Activated CD8-positive, alpha-beta memory T cell treated with anti-CD3 and anti-CD28 coated beads for 24 hours (primary cell): ENCODE measurements around the gene CEBPZ.
A peak's percentile ranks its signal among the peaks of the same experiment; 100 is the strongest.
"Not testable (repeated sequence)": the region's sequence is repeated elsewhere in the genome, so short reads cannot be mapped to it uniquely, and the experiment has no call there.

ENCODE experiments used
- DNase-seq: peaks from one replicate; pipeline ENCODE4 v3.0.0-alpha.2; 2020

CEBPZ gene, protein sequence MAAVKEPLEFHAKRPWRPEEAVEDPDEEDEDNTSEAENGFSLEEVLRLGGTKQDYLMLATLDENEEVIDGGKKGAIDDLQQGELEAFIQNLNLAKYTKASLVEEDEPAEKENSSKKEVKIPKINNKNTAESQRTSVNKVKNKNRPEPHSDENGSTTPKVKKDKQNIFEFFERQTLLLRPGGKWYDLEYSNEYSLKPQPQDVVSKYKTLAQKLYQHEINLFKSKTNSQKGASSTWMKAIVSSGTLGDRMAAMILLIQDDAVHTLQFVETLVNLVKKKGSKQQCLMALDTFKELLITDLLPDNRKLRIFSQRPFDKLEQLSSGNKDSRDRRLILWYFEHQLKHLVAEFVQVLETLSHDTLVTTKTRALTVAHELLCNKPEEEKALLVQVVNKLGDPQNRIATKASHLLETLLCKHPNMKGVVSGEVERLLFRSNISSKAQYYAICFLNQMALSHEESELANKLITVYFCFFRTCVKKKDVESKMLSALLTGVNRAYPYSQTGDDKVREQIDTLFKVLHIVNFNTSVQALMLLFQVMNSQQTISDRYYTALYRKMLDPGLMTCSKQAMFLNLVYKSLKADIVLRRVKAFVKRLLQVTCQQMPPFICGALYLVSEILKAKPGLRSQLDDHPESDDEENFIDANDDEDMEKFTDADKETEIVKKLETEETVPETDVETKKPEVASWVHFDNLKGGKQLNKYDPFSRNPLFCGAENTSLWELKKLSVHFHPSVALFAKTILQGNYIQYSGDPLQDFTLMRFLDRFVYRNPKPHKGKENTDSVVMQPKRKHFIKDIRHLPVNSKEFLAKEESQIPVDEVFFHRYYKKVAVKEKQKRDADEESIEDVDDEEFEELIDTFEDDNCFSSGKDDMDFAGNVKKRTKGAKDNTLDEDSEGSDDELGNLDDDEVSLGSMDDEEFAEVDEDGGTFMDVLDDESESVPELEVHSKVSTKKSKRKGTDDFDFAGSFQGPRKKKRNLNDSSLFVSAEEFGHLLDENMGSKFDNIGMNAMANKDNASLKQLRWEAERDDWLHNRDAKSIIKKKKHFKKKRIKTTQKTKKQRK

DNA sequence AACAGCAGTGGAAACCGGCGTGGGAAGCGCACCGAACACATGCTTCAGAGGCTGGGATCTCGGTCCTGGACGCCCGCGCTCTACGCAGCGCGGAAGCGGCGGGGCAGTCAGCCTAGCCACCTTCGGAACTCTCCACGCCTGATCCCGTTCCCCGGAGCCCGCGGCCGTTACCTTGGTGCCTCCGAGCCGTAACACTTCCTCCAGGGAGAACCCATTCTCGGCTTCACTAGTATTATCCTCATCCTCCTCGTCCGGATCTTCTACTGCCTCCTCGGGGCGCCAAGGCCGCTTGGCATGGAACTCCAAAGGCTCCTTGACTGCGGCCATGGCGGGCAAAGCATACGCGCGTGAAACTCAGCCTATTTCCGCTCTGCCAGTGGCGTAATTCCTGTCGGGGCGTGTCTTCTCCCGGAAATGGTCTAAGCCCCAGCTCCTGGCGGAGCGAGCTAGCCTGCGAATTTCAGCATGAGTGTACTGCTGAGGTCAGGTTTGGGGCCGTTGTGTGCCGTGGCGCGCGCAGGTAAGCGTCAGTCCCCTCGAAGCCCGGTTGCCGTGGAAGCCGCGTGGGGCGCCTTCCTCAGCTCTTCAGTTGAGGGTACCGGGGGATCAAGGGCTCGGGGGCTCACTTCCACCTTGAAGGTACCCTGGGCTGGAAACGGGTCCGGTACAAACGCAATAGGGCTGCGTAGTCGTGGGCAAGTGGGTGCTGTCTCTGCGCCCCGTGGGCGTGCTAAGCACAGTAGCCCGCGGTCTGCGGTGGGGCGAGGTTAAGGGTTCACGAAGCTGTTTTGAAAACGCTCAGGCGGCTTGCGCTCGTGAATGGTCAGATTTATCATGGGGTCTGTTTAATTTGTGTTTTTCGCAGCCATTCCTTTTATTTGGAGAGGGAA, at the start of gene CEBPZ, which contains the start of gene NDUFAF7:
Gene CEBPZ, minus strand, starts transcription at position 356 of the 890 bp plus-strand sequence. Its CDS starts 29 bp downstream, at position 327.
Gene NDUFAF7, plus strand, starts transcription at position 418 of the 890 bp plus-strand sequence. Its CDS starts 48 bp downstream, at position 466.
- peak; percentile 94 for DNase-seq

DNA sequence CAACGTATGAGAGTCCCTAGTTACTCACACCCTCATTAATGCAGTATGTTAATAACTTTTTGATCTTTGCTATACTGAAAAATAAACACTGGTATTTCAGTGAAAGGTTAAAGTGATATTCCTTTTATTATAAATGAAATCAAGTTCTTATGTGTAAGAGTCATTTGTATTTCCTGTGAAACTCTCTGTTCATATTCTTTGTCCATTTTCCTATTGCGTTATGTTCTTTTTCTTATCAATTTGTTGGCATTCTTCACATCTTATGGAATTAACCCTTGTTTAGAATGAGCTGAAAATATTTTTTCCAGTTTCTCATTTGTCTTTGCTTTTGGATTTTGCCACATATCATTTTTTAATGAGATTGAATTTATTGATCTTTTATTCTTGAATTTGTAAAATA, 44.9 kb upstream of the CEBPZ start:
- no peak for DNase-seq

DNA sequence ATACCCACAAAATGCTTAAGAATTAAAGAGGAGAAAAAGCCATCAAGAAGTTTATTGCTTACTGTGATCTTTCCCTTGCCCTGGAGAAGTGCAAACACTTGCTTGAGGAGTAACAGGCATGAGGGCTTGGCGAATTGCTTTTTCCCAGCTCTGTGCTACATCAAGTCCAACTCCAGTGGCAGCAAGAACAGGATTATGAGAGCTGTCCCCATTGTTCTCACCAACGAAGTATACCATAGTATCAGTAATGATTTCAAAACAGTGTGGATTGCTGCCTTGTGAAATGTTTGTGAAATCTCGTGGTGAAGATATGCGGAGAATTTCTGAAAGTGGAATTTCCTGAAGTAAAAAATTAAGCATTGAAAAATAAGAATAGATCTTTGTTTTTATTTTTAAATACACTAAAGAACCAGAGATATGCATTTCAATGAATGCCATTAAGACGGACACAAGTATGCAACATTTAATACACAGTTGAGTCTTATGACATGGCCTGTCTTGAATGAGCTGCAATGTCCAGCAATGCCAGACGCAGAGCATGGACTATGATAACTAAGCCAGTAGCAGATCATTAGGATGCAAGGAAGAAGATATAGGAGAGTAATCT, 43.1 kb upstream of the CEBPZ start:
- no peak for DNase-seq

DNA sequence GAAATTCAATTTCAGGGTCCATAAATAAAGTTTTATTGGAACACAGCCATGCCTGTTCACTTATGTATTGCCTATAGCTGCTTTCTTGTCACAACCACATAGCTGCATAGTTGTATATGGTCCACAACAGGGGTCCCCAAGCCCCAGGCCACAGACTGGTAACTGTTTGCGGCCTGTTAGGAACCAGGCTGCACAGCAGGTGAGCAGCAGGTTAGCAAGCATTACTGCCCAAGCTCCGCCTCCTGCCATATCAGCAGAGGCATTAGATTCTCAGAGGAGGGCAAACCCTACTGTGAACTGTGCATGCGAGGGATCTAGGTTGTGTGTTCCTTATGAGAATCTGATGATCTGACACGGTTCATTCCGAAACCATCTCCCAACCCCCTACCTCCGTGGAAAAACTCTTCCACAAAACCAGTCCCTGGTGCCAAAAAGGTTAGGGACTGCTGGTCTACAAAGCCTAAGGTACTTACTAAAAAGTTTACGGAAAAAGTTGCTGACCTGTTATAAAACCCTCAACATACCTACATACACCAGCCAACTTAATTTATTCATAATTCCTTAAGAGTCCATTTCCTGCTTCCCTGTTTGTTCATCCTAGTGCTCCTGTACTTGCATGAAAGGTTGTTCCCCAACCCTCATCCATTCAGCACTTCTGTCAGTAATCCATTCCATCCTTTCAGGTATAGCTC, 40.1 kb upstream of the CEBPZ start:
- no peak for DNase-seq

DNA sequence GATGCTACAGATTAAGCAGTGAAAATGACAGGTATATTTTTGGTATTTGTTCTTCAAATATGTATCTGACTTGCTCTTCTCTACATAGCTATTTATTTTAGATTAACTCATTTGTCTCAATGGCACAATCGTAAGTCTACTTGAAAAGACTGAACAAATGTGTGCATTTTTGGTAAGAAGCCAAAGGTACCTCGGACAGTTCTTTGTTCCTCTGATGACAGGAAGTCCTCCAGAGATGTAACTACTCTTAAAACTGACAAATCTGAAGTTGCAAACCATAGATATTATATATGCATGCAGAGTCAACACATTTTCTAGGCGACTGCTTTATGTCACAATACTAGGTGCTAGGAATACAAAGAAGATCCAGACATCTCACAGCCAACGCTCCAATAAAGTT, 36.7 kb upstream of the CEBPZ start:
- DNase-seq, result no peak

DNA sequence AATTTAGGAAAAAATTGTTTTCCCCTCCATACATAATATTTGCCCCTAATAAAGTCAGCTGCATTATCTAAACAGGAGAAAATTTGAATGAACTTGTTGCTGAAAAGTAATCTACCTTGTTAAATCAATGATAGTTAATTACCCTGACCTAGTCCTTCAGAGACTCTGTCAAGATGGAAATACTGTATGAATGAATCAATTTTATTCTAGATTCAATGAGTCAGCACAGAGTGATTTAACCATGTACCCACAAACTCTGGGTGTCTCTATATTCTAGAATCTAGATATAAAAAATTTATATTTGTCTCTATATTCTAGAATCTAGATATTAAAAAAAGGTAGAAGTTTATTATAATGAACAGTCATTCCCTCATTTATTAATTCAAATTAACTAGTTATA, 36.3 kb upstream of the CEBPZ start:
- no peak for DNase-seq

DNA sequence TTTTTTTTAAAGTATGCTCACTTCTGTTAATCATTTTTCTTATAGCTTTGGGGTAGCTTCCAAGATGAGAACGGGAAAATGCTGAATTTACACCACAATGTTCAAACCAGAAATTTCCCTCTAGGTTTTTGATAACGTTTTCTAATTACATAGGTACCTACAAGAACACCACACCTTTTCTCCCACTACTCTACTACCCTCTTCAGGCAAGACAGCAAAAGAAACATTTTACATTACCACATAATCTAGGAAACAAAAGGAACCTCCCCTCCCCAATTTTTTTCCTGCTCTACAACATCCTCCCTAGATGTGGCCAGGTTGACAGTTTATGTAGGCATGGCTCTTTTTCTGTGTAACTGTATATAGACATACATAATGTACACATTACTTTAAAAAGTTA, 32.4 kb upstream of the CEBPZ start:
- DNase-seq, result no peak

DNA sequence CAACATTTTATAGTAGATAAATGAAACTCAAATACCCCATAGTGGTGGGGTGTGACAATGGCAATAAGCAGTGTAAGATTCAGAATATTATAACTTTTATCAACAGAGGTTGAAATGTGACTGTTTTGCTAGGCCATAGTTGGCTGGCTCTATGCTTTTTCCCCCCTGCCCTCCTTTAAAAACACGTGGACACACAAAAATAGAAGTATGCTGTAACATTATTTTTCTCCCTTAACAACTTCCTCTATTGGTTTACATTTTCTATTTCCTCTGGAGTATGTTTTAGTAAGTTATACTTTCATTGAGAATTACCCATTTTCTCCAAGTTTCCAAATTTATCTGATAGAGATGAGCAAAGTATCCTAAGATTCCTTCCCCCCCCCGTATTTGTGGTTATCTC, 31.1 kb upstream of the CEBPZ start:
- DNase-seq, result no peak

DNA sequence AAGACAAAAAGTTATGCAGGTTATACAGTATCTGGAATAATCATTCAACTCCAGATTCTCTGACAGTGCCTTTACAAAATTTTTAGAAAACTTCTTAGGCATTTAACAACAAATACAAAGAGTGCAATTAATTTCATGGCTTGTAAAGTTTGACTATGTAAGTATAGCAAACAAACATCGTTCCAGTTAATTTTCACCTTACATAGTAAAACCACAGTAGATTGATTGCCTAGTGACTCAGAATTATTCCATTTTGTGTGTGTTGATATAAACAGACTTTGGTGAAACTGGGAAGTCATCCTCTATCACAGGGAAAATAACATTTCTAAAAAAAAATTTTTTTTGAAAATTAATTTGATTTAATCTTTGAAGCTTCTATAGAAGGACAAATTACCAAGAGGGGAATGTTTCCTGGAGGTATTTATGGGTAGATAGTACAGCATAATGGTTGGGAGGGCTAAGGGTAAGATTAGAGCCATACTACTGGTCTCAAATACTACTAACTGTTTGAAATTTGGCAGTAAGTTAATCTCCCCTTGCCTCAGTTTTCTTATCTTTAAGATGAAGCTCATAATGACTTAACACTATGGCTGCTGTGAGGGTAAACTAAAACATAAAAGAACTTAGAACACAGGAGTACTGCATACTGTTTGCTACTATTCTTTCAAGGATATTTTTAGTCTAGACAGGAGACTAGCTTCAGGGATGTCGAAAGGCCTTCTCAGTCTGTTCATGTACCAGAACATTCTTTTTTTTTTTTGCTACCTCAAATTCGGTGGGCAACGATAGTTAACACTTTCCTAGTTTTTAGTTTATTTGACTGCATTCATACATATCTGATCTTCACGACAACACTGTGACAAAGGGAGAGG, 19.7 kb upstream of the CEBPZ start:
- no peak for DNase-seq

DNA sequence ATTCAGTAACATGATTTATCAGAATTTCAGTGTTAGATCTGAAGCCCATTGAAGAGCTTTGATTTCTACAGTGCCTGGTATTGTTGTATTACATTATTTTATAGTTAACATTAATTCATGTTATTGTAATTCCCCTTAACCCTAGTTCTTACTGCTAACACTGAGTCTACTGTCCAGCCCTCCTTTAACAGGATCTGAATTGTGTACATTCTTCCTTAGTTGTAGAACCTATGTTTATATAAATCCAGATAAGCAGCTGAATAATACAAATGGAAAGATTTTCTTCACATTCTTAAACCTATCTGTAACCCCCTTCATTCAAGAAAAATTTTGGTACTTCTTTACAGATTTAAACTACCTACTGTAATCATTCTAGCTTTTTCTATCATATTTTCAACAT, 14.8 kb upstream of the CEBPZ start:
- no peak for DNase-seq

DNA sequence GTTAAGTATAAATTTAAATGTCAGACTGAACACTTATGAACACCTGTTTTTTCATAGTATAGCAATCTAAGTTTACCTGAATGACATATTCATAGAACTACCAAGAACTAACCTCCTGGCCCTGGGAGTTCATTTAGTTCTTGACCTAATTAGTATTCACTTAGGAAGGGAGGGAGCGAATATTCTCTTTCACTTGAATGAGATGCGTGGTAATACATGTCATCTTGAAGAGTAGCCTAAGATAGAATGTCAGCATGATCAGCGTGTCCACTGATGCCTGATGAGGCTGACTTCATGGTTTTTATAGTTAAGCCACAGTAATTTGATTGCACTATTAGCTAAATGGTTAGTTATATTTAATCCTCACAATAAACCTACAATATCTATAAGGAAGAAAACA, 13.4 kb upstream of the CEBPZ start:
- DNase-seq, result no peak

DNA sequence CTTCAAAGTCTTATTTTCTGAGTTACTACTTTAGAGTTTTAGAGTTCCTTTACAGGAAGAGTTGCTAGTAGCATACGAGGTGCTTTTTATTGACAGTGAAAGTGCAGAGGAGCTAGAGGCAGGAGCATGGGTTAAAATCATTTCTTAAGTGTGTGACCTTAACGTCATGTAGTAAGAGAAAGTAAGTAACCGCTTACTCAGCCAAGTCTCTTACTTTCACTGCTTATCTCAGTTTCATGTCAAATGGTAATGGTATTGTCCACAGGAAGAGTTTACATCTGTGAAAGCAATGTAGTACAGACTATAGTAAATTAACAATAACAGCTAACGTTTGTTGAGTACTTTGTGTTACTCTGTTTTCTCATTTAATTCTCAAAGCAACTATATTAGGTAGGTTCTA, 12.6 kb upstream of the CEBPZ start:
- no peak for DNase-seq

DNA sequence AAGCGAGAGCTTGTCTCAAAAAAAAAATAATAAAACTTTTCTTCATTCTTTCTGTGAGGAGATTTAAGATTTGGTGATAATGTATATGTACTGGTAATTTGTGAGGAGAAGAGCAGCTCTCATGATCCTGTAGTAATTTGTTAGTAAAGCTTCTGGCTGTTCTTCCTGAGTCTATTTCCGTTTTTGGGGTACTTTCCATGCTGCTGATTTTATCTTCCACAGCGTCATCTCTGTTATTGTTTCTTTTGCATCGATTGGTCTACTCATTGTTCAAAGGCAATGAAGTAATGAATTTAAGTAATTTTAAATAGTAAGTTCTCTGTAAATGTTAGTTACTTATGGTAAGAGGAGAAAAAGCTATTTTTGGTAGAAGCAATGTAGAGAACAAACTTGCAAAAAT, 12.0 kb upstream of the CEBPZ start:
- DNase-seq, result no peak

DNA sequence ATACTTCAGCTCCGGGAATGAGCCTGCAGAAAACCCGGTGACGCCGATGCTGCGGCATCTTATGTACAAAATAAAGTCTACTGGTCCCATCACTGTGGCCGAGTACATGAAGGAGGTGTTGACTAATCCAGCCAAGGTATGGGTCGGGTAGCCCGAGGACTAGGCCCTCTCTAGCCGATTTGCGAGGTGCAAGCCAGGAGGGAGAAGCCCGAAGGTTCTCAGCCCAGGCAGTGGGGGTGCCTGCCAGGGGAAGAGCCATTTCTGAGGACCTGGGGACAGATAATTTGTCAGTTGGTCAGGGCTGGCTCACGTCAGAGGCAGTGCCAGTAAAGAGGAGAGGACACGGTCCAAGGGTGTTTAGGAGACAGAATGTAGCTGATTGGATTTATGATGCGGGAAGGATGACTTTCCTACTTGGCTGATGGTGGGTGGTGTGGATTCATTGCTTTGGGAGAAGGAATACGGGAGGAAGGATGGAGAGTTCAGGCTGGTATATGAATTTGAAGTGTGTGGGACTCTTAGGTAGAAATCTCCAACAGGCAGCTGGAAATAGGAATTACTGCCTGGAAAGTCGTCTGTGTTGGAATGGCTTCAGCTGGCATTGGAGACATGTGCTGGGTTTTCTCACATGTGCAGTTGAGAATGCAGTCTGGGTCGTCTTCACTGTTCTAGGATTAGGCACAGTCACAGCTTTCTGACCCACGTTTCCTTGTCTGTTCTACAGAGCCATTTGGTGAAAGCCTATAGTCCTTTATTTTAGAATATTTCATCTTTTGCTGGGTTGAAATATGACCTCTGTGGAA, 936 bp upstream of the CEBPZ start:
- DNase-seq, result peak; percentile 66

DNA sequence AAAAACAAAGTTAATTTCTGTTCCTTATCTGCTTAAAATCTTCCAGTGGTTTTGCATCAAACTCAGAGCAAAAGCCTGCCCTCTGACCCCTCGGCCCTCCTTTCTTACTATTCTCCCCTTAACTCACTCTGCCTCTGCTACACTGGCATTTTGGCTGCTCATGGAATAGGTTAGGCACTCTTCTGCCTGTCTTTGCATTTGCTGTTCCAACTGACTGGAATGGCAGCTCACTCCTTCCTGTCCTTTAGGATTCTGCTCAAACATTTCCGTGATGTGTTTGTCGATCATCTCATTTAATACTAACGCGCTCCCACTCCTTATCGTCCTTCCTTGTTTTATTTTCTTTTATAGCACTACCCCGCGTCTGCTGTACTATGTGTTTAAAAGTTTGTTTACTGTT, 815 bp downstream of the CEBPZ start:
- no peak for DNase-seq

DNA sequence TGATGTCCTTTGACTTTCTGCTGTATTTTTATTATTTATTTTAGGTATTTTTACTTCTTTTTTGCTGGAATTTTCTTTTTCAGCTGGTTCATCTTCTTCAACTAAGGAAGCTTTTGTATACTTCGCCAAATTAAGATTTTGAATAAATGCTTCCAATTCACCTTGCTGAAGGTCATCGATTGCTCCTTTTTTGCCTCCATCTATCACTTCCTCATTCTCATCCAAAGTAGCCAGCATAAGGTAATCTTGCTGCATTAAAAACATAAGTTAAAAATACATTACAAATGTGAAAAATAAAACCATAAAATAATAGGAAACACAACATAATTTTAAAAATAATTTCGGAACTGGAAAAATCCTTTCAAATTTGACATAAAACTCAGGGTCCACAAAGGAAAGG, 2.6 kb downstream of the CEBPZ start:
- no peak for DNase-seq

DNA sequence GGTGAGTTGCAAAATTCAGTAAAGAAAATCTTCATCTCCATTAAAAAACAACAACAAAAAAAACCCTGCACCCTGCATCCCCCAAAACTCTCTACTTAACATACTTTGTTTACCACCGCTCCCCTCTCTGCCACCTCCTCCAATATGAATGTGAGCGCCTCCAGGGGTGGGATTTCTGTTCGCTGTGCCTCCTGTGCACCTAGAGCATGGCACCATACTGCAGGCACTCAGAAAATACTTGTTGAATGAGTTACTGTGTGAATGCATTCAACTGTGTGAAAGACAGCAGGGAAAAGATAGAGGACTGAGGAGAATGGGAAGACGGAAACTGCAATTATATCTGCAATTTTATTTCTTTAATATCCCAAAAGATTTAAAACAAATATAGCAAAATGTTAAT, 4.5 kb downstream of the CEBPZ start:
- DNase-seq, result no peak

DNA sequence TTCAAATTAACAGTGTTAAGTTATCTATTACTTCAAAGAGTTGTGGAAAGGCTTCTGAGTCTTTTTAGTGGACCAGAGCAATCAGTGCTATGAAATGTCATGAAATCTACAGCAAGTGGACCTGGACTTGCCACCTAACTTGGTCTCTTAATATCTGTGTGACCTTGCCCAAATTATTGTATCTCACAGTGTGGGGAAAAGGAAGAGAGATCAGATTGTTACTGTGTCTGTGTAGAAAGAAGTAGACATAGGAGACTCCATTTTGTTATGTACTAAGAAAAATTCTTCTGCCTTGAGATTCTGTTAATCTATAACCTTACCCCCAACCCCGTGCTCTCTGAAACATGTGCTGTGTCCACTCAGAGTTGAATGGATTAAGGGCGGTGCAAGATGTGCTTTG, 6.3 kb downstream of the CEBPZ start:
- not testable (repeated sequence) for DNase-seq

DNA sequence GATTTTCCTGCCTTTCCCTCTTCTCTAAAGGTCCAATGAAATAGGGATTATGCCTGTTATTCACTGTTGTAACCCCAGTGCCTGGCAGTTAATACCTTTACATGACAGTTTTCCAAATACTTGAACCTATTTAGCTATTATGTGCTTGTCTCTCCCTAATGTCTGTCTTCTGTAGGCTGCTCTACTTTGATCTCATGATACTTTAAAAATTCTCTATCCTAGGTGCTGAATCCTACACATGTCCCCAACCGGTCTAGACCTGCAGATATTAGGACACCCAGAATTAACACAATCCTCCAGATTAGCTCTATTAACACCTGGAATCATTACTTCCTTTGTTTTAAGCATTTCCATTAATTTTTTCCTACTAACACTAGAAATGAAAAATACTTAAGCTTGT, 7.3 kb downstream of the CEBPZ start:
- DNase-seq, result no peak

DNA sequence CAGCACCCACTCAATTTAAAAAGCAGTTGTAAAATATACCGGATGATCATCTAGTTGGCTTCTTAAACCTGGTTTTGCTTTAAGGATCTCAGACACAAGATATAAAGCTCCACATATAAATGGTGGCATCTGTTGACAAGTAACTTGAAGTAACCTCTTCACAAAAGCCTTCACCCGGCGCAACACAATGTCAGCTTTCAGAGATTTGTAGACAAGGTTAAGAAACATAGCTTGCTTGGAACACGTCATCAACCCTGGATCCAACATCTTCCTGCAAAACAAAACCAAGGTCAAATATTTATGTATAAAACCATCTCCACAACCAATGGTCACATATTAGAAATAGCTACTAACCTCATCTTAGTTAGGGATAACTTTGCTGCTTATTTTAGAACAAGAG, 8.3 kb downstream of the CEBPZ start:
- DNase-seq, result no peak
